ENCODE measurements around the gene GMIP. TPM values are rescaled to one million over a fixed set of nuclear protein-coding genes. Genes with fewer than 3 reads are reported as not detected.

GMIP gene
- total RNA-seq, 1 donor from 2014 or later = 32.4 TPM

GRCh38 chr19:19655641-19656343 is 12.3 kb upstream of the GMIP start:
- Histone ChIP-seq H3K9me3 (ENCODE audit: insufficient read depth, low read depth, low read length) (no peaks in the 10 kb centered on the region), H3K4me2 (ENCODE audit: low read length) (no peak overlapping the region), H3K27me3 (ENCODE audit: insufficient read depth, low read length) (no peaks in the 10 kb centered on the region), H3K4me3 (ENCODE audit: insufficient read depth, low read depth, low read length) (no peak overlapping the region), H4K20me1 (ENCODE audit: insufficient read depth, low read length) (peaks cover 31% of the 10 kb centered on the region), H3K79me2 (ENCODE audit: insufficient read depth, low read length) (peaks cover 15% of the 10 kb centered on the region), H3K27ac (ENCODE audit: low read depth, low read length) (no peak overlapping the region), H3K9ac (ENCODE audit: low read length) (no peak overlapping the region), H3K36me3 (ENCODE audit: insufficient read depth, low read length) (peaks cover 34% of the 10 kb centered on the region), H2AFZ (ENCODE audit: low read depth, low read length) (no peak overlapping the region), H3K4me1 (ENCODE audit: insufficient read depth, low read length) (no peaks in the 10 kb centered on the region)
- no peaks in the 10 kb centered on the region for H3K4me1 Mint-ChIP-seq (ENCODE audit: low read depth, unreplicated experiment)
- FAIRE-seq (no peak), DNase-seq (ENCODE audit: low read depth) (no peak)
- H3K27me3 Mint-ChIP-seq (ENCODE audit: low read depth, unreplicated experiment) = no peaks in the 10 kb centered on the region
- H3K36me3 Mint-ChIP-seq (ENCODE audit: low read depth, unreplicated experiment) = peaks cover 13% of the 10 kb centered on the region
- no peak for TF ChIP-seq EZH2 (IDR thresholded peaks at IDR 0.05; ENCODE audit: insufficient read depth, low read length)
- no peak for TF ChIP-seq CTCF (IDR thresholded peaks at IDR 0.05; ENCODE audit: insufficient read depth, low read depth, low read length)
- no peak overlapping the region for H3K27ac Mint-ChIP-seq (ENCODE audit: unreplicated experiment)
- H3K9me3 Mint-ChIP-seq (ENCODE audit: unreplicated experiment) = no peaks in the 10 kb centered on the region
- no peak overlapping the region for H3K4me3 Mint-ChIP-seq (ENCODE audit: unreplicated experiment)

- Mint-ChIP-seq H3K4me1 (ENCODE audit: low read depth, unreplicated experiment) (no peaks in the 10 kb centered on the region), H3K27ac (ENCODE audit: unreplicated experiment) (no peak overlapping the region), H3K36me3 (ENCODE audit: low read depth, unreplicated experiment) (peaks cover 15% of the 10 kb centered on the region), H3K27me3 (ENCODE audit: low read depth, unreplicated experiment) (no peaks in the 10 kb centered on the region), H3K9me3 (ENCODE audit: unreplicated experiment) (no peaks in the 10 kb centered on the region), H3K4me3 (ENCODE audit: unreplicated experiment) (no peak overlapping the region)
- H4K20me1 ChIP-seq (ENCODE audit: insufficient read depth, low read length) = peaks cover 29% of the 10 kb centered on the region
- peaks cover 34% of the 10 kb centered on the region for H3K36me3 ChIP-seq (ENCODE audit: insufficient read depth, low read length)
- H3K4me2 ChIP-seq (ENCODE audit: low read length) = no peak overlapping the region
- no peak overlapping the region for H3K4me3 ChIP-seq (ENCODE audit: insufficient read depth, low read depth, low read length)
- peaks cover 13% of the 10 kb centered on the region for H3K79me2 ChIP-seq (ENCODE audit: insufficient read depth, low read length)
- H3K9ac ChIP-seq (ENCODE audit: low read length) = no peak overlapping the region
- H2AFZ ChIP-seq (ENCODE audit: low read depth, low read length) = no peak overlapping the region
- no peak for DNase-seq (ENCODE audit: low read depth)
- no peak for FAIRE-seq
- no peak overlapping the region for H3K27ac ChIP-seq (ENCODE audit: low read depth, low read length)
- H3K27me3 ChIP-seq (ENCODE audit: insufficient read depth, low read length) = no peaks in the 10 kb centered on the region
- H3K9me3 ChIP-seq (ENCODE audit: insufficient read depth, low read depth, low read length) = no peaks in the 10 kb centered on the region
- H3K4me1 ChIP-seq (ENCODE audit: insufficient read depth, low read length) = no peaks in the 10 kb centered on the region
- TF ChIP-seq EZH2 (IDR thresholded peaks at IDR 0.05; ENCODE audit: insufficient read depth, low read length) = no peak
- TF ChIP-seq CTCF (IDR thresholded peaks at IDR 0.05; ENCODE audit: insufficient read depth, low read depth, low read length) = no peak
These were observed 11.7 kb upstream of the GMIP start for GRCh38 chr19:19655051-19655594.

GRCh38 chr19:19654441-19654840 is 11.0 kb upstream of the GMIP start:
- Histone ChIP-seq H3K4me1 (ENCODE audit: insufficient read depth, low read length) (no peaks in the 10 kb centered on the region), H4K20me1 (ENCODE audit: insufficient read depth, low read length) (peaks cover 23% of the 10 kb centered on the region), H3K27me3 (ENCODE audit: insufficient read depth, low read length) (no peaks in the 10 kb centered on the region), H3K4me2 (ENCODE audit: low read length) (no peak overlapping the region), H2AFZ (ENCODE audit: low read depth, low read length) (no peak overlapping the region), H3K27ac (ENCODE audit: low read depth, low read length) (no peak overlapping the region), H3K4me3 (ENCODE audit: insufficient read depth, low read depth, low read length) (no peak overlapping the region), H3K36me3 (ENCODE audit: insufficient read depth, low read length) (peaks cover 34% of the 10 kb centered on the region), H3K9ac (ENCODE audit: low read length) (no peak overlapping the region), H3K9me3 (ENCODE audit: insufficient read depth, low read depth, low read length) (no peaks in the 10 kb centered on the region), H3K79me2 (ENCODE audit: insufficient read depth, low read length) (peaks cover 6% of the 10 kb centered on the region)
- no peak for DNase-seq (ENCODE audit: low read depth)
- no peak for FAIRE-seq
- Mint-ChIP-seq H3K36me3 (ENCODE audit: low read depth, unreplicated experiment) (peaks cover 15% of the 10 kb centered on the region), H3K27me3 (ENCODE audit: low read depth, unreplicated experiment) (no peaks in the 10 kb centered on the region), H3K27ac (ENCODE audit: unreplicated experiment) (no peak overlapping the region), H3K4me1 (ENCODE audit: low read depth, unreplicated experiment) (no peaks in the 10 kb centered on the region), H3K9me3 (ENCODE audit: unreplicated experiment) (no peaks in the 10 kb centered on the region), H3K4me3 (ENCODE audit: unreplicated experiment) (no peak overlapping the region)
- TF ChIP-seq CTCF (IDR thresholded peaks at IDR 0.05; ENCODE audit: insufficient read depth, low read depth, low read length) (no peak), EZH2 (IDR thresholded peaks at IDR 0.05; ENCODE audit: insufficient read depth, low read length) (no peak)

Data from astrocyte (in vitro differentiated cells and primary cell).